ENCODE measurements around the gene KIAA0825.

The KIAA0825 gene

GRCh38 chr5:94508461-94509148 lies 109.8 kb downstream of the KIAA0825 start:
- TF ChIP-seq CTCF (IDR thresholded peaks at IDR 0.05; ENCODE audit: low read depth, low read length, poor library complexity, severe bottlenecking) = no peak
- TF ChIP-seq EZH2phosphoT487 (IDR thresholded peaks at IDR 0.05; ENCODE audit: borderline replicate concordance, low read length) = no peak
- H3K4me2 ChIP-seq (ENCODE audit: low read length) = no peak overlapping the region
- H3K9me2 ChIP-seq (replicated peaks; ENCODE audit: control insufficient read depth, low read length) = no peaks in the 10 kb centered on the region
- no peaks in the 10 kb centered on the region for H4K20me1 ChIP-seq (ENCODE audit: control insufficient read depth, insufficient read depth, low read depth, low read length)
- H3K27me3 ChIP-seq (ENCODE audit: control insufficient read depth, low read length) = no peaks in the 10 kb centered on the region
- H3K9me3 ChIP-seq (ENCODE audit: control insufficient read depth, insufficient read depth, low read length) = no peaks in the 10 kb centered on the region
- H3F3A ChIP-seq (ENCODE audit: control insufficient read depth, insufficient read depth) = no peaks in the 10 kb centered on the region
- no peaks in the 10 kb centered on the region for H3K36me3 ChIP-seq (ENCODE audit: control insufficient read depth, low read length)
- H3K27ac ChIP-seq (ENCODE audit: low read depth, low read length) = no peak overlapping the region
- no peak overlapping the region for H3K4me3 ChIP-seq (ENCODE audit: low read length)
- no peaks in the 10 kb centered on the region for H3K79me2 ChIP-seq (ENCODE audit: control insufficient read depth, low read length)
- no peaks in the 10 kb centered on the region for H3K4me1 ChIP-seq (ENCODE audit: control insufficient read depth, low read length)

GRCh38 chr5:94505327-94506068 lies 112.9 kb downstream of the KIAA0825 start:
- no peak for TF ChIP-seq CTCF (IDR thresholded peaks at IDR 0.05; ENCODE audit: low read depth, low read length, poor library complexity, severe bottlenecking)
- TF ChIP-seq EZH2phosphoT487 (IDR thresholded peaks at IDR 0.05; ENCODE audit: borderline replicate concordance, low read length) = no peak
- Histone ChIP-seq H3K27ac (ENCODE audit: low read depth, low read length) (no peak overlapping the region), H3F3A (ENCODE audit: control insufficient read depth, insufficient read depth) (no peaks in the 10 kb centered on the region), H3K9me2 (replicated peaks; ENCODE audit: control insufficient read depth, low read length) (no peaks in the 10 kb centered on the region), H3K36me3 (ENCODE audit: control insufficient read depth, low read length) (no peaks in the 10 kb centered on the region), H3K4me3 (ENCODE audit: low read length) (no peak overlapping the region), H3K27me3 (ENCODE audit: control insufficient read depth, low read length) (no peaks in the 10 kb centered on the region), H3K79me2 (ENCODE audit: control insufficient read depth, low read length) (no peaks in the 10 kb centered on the region), H3K4me2 (ENCODE audit: low read length) (no peak overlapping the region), H4K20me1 (ENCODE audit: control insufficient read depth, insufficient read depth, low read depth, low read length) (no peaks in the 10 kb centered on the region), H3K9me3 (ENCODE audit: control insufficient read depth, insufficient read depth, low read length) (no peaks in the 10 kb centered on the region), H3K4me1 (ENCODE audit: control insufficient read depth, low read length) (no peaks in the 10 kb centered on the region)

GRCh38 chr5:94503677-94504076 lies 114.7 kb downstream of the KIAA0825 start:
- Histone ChIP-seq H3K27me3 (ENCODE audit: control insufficient read depth, low read length) (no peaks in the 10 kb centered on the region), H3K27ac (ENCODE audit: low read depth, low read length) (no peak overlapping the region), H3K9me2 (replicated peaks; ENCODE audit: control insufficient read depth, low read length) (no peaks in the 10 kb centered on the region), H4K20me1 (ENCODE audit: control insufficient read depth, insufficient read depth, low read depth, low read length) (no peaks in the 10 kb centered on the region), H3F3A (ENCODE audit: control insufficient read depth, insufficient read depth) (no peaks in the 10 kb centered on the region), H3K4me1 (ENCODE audit: control insufficient read depth, low read length) (no peaks in the 10 kb centered on the region), H3K79me2 (ENCODE audit: control insufficient read depth, low read length) (no peaks in the 10 kb centered on the region), H3K4me3 (ENCODE audit: low read length) (no peak overlapping the region), H3K36me3 (ENCODE audit: control insufficient read depth, low read length) (no peaks in the 10 kb centered on the region), H3K4me2 (ENCODE audit: low read length) (no peak overlapping the region), H3K9me3 (ENCODE audit: control insufficient read depth, insufficient read depth, low read length) (no peaks in the 10 kb centered on the region)
- no peak for TF ChIP-seq CTCF (IDR thresholded peaks at IDR 0.05; ENCODE audit: low read depth, low read length, poor library complexity, severe bottlenecking)
- TF ChIP-seq EZH2phosphoT487 (IDR thresholded peaks at IDR 0.05; ENCODE audit: borderline replicate concordance, low read length) = no peak
